Prostate gland (tissue), 2 donors: Measurements from ENCODE around the gene HTD2. TPM values are rescaled to one million over a fixed set of nuclear protein-coding genes. Genes with fewer than 3 reads are reported as not detected.

ENCODE experiments used
- DNase-seq: peaks from one replicate; pipeline ENCODE4 v3.0.0-alpha.2; 2019; ENCODE audit warnings: low spot score
- H3K27ac ChIP-seq, 2 donors: fragments of 200-600 bp; sonication (generic); 2 replicates each; pipeline ENCODE4 v1.5.1; 2017 to 2019
- H3K27me3 ChIP-seq: fragments of 200-600 bp; sonication (generic); replicated peaks from 2 replicates; pipeline ENCODE4 v1.5.1; 2019; ENCODE audit not compliant: insufficient read depth
- H3K36me3 ChIP-seq, 2 donors: fragments of 200-600 bp; sonication (generic); 1 replicate in 1 of 2; 2 replicates in 1 of 2; pipeline versions ENCODE4 v1.5.1 to v1.8.1; 2017 to 2019
- H3K4me1 ChIP-seq: fragments of 200-600 bp; sonication (generic); replicated peaks from 2 replicates; pipeline ENCODE4 v1.5.1; 2019
- H3K4me3 ChIP-seq, 2 donors: fragments of 200-600 bp; sonication (generic); 2 replicates each; pipeline ENCODE4 v1.5.1; 2017 to 2019
- H3K9me3 ChIP-seq: fragments of 200-600 bp; sonication (generic); 2 replicates; pipeline ENCODE4 v1.5.1; 2017
- POLR2A ChIP-seq: fragments of 450-650 bp; IDR thresholded peaks from one replicate; pipeline ENCODE4 v1.6.1; 2016; ENCODE audit warnings: antibody characterized with exemption, mild to moderate bottlenecking
- POLR2AphosphoS5 ChIP-seq: sonication (generic); formaldehyde crosslinking; IDR thresholded peaks from one replicate; pipeline ENCODE4 v1.6.1; 2017; ENCODE audit warnings: antibody characterized with exemption
- WGBS: methylation state at CpG from one replicate; pipeline ENCODE4 v1.1.5; 2018; 5-methylcytosine and 5-hydroxymethylcytosine counted together
- intact Hi-C: fragments of 100-400 bp; cut with DNase I; formaldehyde crosslinking; loops from one replicate; pipeline ENCODE4 v1.14.2; 2022
- total RNA-seq, 2 donors: library from RNA; depleted of rRNA; stranded (reverse); fragments of >200 nt; gene quantifications; one replicate each; pipeline ENCODE4 v1.1.0, GENCODE V29; 2016
- TF ChIP-seq, protein P1 (sequence below), 4 experiments: fragments of 200-600 bp in 2 of 4; fragments of 450-650 bp in 2 of 4; sonication (generic) in 2 of 4; IDR thresholded peaks; 1 replicate in 3 of 4; 2 replicates in 1 of 4; pipeline ENCODE4 v1.5.1; 2016 to 2019; ENCODE audit warnings: antibody characterized with exemption in 4 of 4, mild to moderate bottlenecking in 2 of 4, moderate library complexity in 2 of 4

The HTD2 gene
- total RNA-seq, 2 donors from 2014 or later: 15.4 to 17.1 TPM

DNA sequence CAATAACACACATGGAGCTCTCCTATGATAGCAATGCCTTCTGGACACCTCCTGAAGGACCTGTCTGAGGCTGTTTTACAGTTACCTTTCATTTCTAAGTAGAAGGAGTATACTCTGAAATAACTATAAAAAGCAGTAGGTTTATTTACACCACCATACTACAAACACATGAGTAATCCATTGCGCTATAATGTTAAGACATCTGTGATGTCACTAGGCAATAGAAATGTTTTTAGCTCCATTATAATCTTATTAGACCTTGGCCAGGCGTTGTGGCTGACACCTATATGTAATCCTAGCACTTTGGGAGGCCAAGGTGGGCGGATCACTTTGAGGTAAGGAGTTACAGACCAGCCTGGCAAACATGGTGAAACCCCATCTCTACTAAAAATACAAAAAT, 51.1 kb downstream of the HTD2 start:
- Histone ChIP-seq H3K4me1 (no peaks in the 10 kb centered on the region), H3K4me3 (no peak overlapping the region), H3K36me3 (no peaks in the 10 kb centered on the region), H3K27me3 (no peaks in the 10 kb centered on the region), H3K9me3 (no peaks in the 10 kb centered on the region), H3K27ac (no peak overlapping the region)
- DNase-seq: no peak
- intact Hi-C loops: no loop called here
- no peak for TF ChIP-seq POLR2A
- no peak for TF ChIP-seq POLR2AphosphoS5
- TF ChIP-seq, protein P1, sequence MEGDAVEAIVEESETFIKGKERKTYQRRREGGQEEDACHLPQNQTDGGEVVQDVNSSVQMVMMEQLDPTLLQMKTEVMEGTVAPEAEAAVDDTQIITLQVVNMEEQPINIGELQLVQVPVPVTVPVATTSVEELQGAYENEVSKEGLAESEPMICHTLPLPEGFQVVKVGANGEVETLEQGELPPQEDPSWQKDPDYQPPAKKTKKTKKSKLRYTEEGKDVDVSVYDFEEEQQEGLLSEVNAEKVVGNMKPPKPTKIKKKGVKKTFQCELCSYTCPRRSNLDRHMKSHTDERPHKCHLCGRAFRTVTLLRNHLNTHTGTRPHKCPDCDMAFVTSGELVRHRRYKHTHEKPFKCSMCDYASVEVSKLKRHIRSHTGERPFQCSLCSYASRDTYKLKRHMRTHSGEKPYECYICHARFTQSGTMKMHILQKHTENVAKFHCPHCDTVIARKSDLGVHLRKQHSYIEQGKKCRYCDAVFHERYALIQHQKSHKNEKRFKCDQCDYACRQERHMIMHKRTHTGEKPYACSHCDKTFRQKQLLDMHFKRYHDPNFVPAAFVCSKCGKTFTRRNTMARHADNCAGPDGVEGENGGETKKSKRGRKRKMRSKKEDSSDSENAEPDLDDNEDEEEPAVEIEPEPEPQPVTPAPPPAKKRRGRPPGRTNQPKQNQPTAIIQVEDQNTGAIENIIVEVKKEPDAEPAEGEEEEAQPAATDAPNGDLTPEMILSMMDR (IDR thresholded peaks at IDR 0.05): no peak
- WGBS: 98% methylated on average over 3 of the region's 3 CpGs

DNA sequence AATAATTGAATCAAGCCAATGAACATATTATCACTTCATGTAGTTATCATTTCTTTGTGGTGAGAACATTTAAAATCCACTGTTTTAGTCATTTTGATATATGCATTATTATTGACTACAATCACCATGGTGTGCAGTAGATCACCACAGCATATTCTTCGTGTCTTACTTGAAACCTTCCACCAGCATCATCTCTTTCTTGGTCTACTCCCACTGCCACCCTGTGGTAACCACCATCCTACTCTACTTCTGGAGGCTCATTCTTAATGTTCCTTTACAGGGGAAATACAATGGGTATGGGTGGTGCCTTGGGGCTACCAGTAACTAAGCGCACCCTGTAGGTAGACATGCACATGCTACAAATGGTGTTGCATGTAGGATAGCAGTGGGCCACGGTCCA, 51.8 kb downstream of the HTD2 start:
- no peaks in the 10 kb centered on the region for H3K36me3 ChIP-seq
- intact Hi-C loops: no loop called here
- H3K4me3 ChIP-seq: no peak overlapping the region
- no peaks in the 10 kb centered on the region for H3K4me1 ChIP-seq
- TF ChIP-seq POLR2A: no peak
- no peak for TF ChIP-seq POLR2AphosphoS5
- TF ChIP-seq, protein P1 (IDR thresholded peaks at IDR 0.05): no peak
- H3K27me3 ChIP-seq: no peaks in the 10 kb centered on the region
- WGBS: 99% methylated on average over 3 of the region's 3 CpGs
- no peak overlapping the region for H3K27ac ChIP-seq
- no peak for DNase-seq
- H3K9me3 ChIP-seq: no peaks in the 10 kb centered on the region

DNA sequence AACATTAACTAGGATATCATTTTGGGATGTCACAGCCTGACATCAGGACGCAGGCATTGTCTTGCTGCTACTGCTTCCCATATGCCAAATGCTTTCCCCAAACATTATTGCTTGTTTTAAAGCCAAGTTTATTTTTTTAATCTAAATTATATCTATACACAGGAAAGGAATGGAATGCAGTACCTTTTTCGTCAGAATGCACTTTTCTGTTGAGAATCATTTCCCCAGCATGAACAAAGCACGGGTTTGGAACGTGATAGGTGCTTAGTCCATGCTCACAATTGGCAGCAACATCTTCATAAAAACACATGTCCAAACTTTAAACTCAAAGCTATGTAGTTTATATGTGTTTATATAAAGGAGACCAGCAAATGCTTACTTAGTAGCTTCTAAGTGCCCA, 52.5 kb downstream of the HTD2 start:
- no peaks in the 10 kb centered on the region for H3K4me1 ChIP-seq
- no peak overlapping the region for H3K27ac ChIP-seq
- intact Hi-C loops: no loop called here
- WGBS: 57% methylated on average over 4 of the region's 4 CpGs
- TF ChIP-seq POLR2AphosphoS5 (no peak), POLR2A (no peak)
- TF ChIP-seq, protein P1 (IDR thresholded peaks at IDR 0.05): no peak
- H3K36me3 ChIP-seq: no peaks in the 10 kb centered on the region
- DNase-seq: no peak
- H3K9me3 ChIP-seq: no peaks in the 10 kb centered on the region
- H3K27me3 ChIP-seq: no peaks in the 10 kb centered on the region
- H3K4me3 ChIP-seq: no peak overlapping the region

DNA sequence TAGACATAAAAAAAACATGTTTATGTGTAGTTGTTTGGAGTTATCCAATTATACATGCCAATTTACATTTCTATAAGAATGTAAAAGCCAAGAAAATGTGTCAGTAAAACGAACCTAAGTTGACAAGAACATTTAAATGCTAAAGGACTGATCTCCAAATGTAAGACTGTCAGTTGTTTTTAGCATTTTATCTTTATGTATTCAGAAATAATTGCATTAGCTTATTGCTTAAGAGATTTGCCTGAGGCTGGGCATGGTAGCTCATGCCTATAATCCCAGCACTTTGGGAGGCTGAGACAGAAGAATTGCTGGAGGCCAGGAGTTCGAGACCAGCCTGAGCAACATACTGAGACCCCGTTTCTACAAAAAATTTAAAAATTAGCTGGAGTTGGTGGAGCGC, 53.3 kb downstream of the HTD2 start:
- H3K9me3 ChIP-seq: no peaks in the 10 kb centered on the region
- intact Hi-C loops: no loop called here
- TF ChIP-seq, protein P1 (IDR thresholded peaks at IDR 0.05): no peak
- TF ChIP-seq POLR2AphosphoS5 (no peak), POLR2A (no peak)
- DNase-seq: no peak
- no peak overlapping the region for H3K27ac ChIP-seq
- WGBS: 90% methylated on average over 4 of the region's 4 CpGs
- no peaks in the 10 kb centered on the region for H3K36me3 ChIP-seq
- H3K4me1 ChIP-seq: no peaks in the 10 kb centered on the region
- H3K4me3 ChIP-seq: no peak overlapping the region
- H3K27me3 ChIP-seq: no peaks in the 10 kb centered on the region

DNA sequence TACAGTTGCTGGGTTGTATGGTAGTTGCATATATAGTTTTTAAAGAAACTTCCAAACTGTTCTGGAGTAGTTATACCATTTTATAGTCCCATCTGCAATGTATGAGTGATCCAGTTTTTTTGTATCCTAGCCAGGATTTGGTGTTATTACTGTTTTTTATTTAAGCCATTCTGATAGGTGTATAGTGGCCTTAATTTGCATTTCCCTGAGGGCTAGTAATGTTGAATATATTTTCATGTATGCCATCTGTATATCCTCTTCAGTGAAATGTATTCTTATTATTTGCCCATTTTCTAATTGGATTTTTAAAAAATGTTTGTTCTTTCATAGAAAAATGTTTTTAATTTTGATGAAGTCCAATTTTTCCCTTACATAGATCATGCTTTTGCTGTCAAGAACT, 55.5 kb downstream of the HTD2 start:
- H3K4me3 ChIP-seq: no peak overlapping the region
- no peak for DNase-seq
- no peaks in the 10 kb centered on the region for H3K4me1 ChIP-seq
- TF ChIP-seq POLR2A (no peak), POLR2AphosphoS5 (no peak)
- TF ChIP-seq, protein P1 (IDR thresholded peaks at IDR 0.05): no peak
- H3K27ac ChIP-seq: no peak overlapping the region
- no peaks in the 10 kb centered on the region for H3K36me3 ChIP-seq
- no peaks in the 10 kb centered on the region for H3K9me3 ChIP-seq
- intact Hi-C loops: no loop called here
- no peaks in the 10 kb centered on the region for H3K27me3 ChIP-seq
